ENCODE data around the gene SLCO4A1.

- TF ChIP-seq, protein P1, sequence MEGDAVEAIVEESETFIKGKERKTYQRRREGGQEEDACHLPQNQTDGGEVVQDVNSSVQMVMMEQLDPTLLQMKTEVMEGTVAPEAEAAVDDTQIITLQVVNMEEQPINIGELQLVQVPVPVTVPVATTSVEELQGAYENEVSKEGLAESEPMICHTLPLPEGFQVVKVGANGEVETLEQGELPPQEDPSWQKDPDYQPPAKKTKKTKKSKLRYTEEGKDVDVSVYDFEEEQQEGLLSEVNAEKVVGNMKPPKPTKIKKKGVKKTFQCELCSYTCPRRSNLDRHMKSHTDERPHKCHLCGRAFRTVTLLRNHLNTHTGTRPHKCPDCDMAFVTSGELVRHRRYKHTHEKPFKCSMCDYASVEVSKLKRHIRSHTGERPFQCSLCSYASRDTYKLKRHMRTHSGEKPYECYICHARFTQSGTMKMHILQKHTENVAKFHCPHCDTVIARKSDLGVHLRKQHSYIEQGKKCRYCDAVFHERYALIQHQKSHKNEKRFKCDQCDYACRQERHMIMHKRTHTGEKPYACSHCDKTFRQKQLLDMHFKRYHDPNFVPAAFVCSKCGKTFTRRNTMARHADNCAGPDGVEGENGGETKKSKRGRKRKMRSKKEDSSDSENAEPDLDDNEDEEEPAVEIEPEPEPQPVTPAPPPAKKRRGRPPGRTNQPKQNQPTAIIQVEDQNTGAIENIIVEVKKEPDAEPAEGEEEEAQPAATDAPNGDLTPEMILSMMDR (optimal IDR thresholded peaks at IDR 0.05 in 1 of 3, IDR thresholded peaks at IDR 0.05 in 1 of 3, conservative IDR thresholded peaks at IDR 0.05 in 1 of 3; ENCODE audit: extremely low read depth in 1 of 3, insufficient read depth in 2 of 3, low read length in 3 of 3), result no peak
- no peak for TF ChIP-seq EZH2 (IDR thresholded peaks at IDR 0.05; ENCODE audit: low read length)
Measured at GRCh38 chr20:62625921-62626547, 16.3 kb upstream of the SLCO4A1 start.
